ENCODE measurements around the gene CA12.

CA12 gene

GRCh38 chr15:63365273-63365680 lies 16.4 kb downstream of the CA12 start:
- no peak for TF ChIP-seq CTCF (IDR thresholded peaks at IDR 0.05; ENCODE audit: low read depth, low read length)
- no peak for DNase-seq (ENCODE audit: extremely low read depth, low read depth)

- TF ChIP-seq CTCF (IDR thresholded peaks at IDR 0.05; ENCODE audit: low read depth, low read length): no peak
- no peak for DNase-seq (ENCODE audit: extremely low read depth, low read depth)
Observed at GRCh38 chr15:63364399-63365272, 17.0 kb downstream of the CA12 start.

- DNase-seq (ENCODE audit: extremely low read depth, low read depth): no peak
- no peak for TF ChIP-seq CTCF (IDR thresholded peaks at IDR 0.05; ENCODE audit: low read depth, low read length)
Observed at GRCh38 chr15:63363292-63363691, 18.4 kb downstream of the CA12 start.

GRCh38 chr15:63362885-63363284 lies 18.8 kb downstream of the CA12 start:
- DNase-seq (ENCODE audit: extremely low read depth, low read depth): no peak
- no peak for TF ChIP-seq CTCF (IDR thresholded peaks at IDR 0.05; ENCODE audit: low read depth, low read length)

- no peak for DNase-seq (ENCODE audit: extremely low read depth, low read depth)
- TF ChIP-seq CTCF (IDR thresholded peaks at IDR 0.05; ENCODE audit: low read depth, low read length): no peak
Observed at GRCh38 chr15:63362196-63362595, 19.4 kb downstream of the CA12 start.

GRCh38 chr15:63360170-63360569 lies 21.5 kb downstream of the CA12 start:
- no peak for DNase-seq (ENCODE audit: extremely low read depth, low read depth)
- TF ChIP-seq CTCF (IDR thresholded peaks at IDR 0.05; ENCODE audit: low read depth, low read length): no peak

GRCh38 chr15:63358241-63359029 lies 23.2 kb downstream of the CA12 start:
- TF ChIP-seq CTCF (IDR thresholded peaks at IDR 0.05; ENCODE audit: low read depth, low read length): no peak
- DNase-seq (ENCODE audit: extremely low read depth, low read depth): no peak

Data from AG09319 (cell line).